AG10803 (cell line): ENCODE results near the gene RTN3.

Experiments used
- DNase-seq: peaks from one replicate; pipeline ENCODE4 v3.0.0; 2010; ENCODE audit warnings: low read depth
- H3K4me3 ChIP-seq: 2 replicates; pipeline ENCODE4 v1.5.1; 2011; ENCODE audit warnings: mild to moderate bottlenecking, low read length, control low read depth
- CTCF ChIP-seq: conservative IDR thresholded peaks from 2 replicates; pipeline ENCODE4 v1.5.1; 2011; ENCODE audit warnings: mild to moderate bottlenecking, low read length, control low read depth, inconsistent platforms

The RTN3 gene

GRCh38 chr11:63705526-63705925, 24.2 kb downstream of the RTN3 start:
- H3K4me3 ChIP-seq = no peak overlapping the region
- TF ChIP-seq CTCF = no peak
- no peak for DNase-seq

DNA sequence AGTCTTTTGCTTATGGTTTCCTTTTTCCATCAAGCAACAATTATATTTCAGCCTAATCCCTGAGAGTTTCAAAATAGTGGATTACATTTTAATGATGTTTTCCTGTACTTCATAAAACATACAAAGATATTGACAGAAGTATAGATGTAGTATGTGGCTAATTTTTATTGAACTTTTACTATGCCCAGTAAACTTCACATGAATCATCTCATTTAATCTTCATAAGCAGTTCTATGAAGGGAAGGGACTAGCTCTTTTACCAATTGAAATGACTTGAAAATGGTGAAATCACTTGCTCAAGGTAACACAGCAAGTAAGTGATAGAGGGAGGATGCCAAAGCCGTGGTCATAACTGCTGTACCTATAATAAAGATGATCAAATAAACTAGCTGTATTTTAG, 27.5 kb downstream of the RTN3 start:
- H3K4me3 ChIP-seq = no peak overlapping the region
- no peak for DNase-seq
- no peak for TF ChIP-seq CTCF

DNA sequence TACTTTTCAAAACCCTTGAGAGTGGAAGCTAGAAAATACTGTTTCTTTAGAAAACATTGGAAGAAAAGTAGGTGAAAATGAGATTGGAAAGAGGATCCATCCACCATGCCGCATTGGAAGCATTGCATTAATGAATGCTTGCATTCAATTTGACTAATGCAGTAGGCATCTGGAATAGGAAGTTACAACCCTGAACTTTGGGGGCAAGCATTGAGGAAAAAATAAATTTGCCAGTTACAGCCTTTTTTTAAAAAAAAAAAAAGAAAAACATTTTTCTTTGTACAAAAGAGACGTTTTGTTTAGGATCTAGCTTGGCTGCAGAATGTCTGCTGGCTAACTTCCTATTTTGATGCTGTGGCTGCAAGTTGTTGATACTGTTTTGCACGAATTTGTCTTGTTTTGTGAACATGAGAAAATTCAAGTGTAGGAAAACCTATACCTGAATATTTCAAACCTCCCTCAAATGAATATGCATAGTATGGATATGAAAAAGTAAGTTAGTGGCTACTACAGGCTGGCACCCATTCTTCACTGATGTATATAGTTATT, 28.1 kb downstream of the RTN3 start:
- TF ChIP-seq CTCF = no peak
- no peak for DNase-seq
- no peak overlapping the region for H3K4me3 ChIP-seq

DNA sequence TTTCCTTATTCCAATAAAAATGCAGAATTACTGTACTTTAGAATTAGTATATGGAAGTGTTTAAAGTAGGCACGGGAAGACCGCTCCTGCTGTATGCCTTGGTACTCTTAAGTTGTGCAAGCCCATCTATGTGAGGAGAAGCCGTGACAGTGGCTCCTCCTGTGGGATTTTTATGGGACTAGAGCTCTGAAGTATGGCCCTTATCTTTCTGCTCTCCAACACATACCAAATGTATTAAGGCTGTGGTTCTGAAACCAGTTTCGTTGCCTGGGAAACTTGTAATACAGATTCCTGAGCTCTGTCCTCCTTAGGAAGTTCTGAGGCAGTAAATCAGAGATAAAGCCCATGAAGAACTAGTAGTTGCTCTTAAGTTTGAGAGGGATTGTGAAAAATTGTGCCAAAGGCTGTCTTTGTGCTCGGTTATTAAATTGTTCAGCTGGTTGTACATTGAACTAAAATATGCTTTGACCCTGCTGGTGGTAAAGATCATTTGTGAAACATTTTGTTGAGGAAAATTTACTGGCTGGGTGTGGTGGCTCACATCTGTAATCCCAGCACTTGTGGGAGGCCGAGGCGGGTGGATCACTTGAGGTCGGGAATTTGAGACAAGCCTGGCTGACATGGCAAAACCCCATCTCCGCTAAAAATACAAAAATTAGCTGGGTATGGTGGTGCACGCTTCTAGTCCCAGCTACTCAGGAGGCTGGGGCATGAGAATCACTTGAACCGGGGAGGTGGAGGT, 29.3 kb downstream of the RTN3 start:
- H3K4me3 ChIP-seq = no peak overlapping the region
- peak; percentile 94 for DNase-seq
- TF ChIP-seq CTCF = peak; percentile 58

- no peak for TF ChIP-seq CTCF
- no peak overlapping the region for H3K4me3 ChIP-seq
- no peak for DNase-seq
Observed at GRCh38 chr11:63711838-63712237, 30.5 kb downstream of the RTN3 start.

DNA sequence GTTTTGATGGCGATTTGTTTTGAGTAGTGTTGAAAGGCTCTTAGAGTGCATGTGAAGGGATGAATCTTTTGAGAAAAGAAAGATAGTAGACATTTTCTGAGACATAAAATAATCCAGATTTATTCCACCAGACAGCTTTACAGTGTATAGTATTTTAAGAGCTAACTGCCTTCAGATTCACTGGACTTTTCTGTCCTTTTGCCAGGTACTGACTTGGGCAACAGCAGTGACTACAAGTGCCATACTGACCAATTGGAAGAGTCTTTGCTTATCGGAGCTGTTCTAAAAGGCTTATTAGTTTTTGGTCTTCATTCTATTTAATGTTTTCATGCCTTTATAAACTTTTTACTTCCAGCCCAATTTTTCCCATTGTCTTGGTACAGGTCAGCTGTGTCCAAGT, 32.5 kb downstream of the RTN3 start:
- TF ChIP-seq CTCF = no peak

GRCh38 chr11:63716046-63716445, 34.7 kb downstream of the RTN3 start:
- no peak overlapping the region for H3K4me3 ChIP-seq
- TF ChIP-seq CTCF = no peak
- DNase-seq = no peak

More for the DNA sequence above, 32.5 kb downstream of the RTN3 start:
- DNase-seq = no peak
- no peak overlapping the region for H3K4me3 ChIP-seq
